Lung (tissue), 12 donors: ENCODE data around the gene OR9Q1. TPM values are rescaled to one million over a fixed set of nuclear protein-coding genes. Genes with fewer than 3 reads are reported as not detected.

Experiments used
- ATAC-seq: fragments of 200-7000 bp; cut with Tn5 transposase; one replicate; pipeline ENCODE4 v1.9.1; 2020; ENCODE audit warnings: moderate number of reproducible peaks; ENCODE audit not compliant: insufficient read depth, low FRiP score
- DNase-seq, 3 donors: peaks; one replicate each; pipeline ENCODE4 v3.0.0-alpha.2; 2013 to 2017
- H3K27ac ChIP-seq, 2 donors: one replicate each; pipeline ENCODE4 v1.5.1; 2013; ENCODE audit warnings: mild to moderate bottlenecking in 2 of 2, moderate library complexity in 2 of 2, control low read depth in 1 of 2, inconsistent platforms in 1 of 2, low read depth in 1 of 2, low read length in 1 of 2
- H3K27me3 ChIP-seq, 3 donors: one replicate each; pipeline ENCODE4 v1.5.1; 2013; ENCODE audit warnings: low read length in 2 of 3; ENCODE audit not compliant: control insufficient read depth in 3 of 3, insufficient read depth in 3 of 3
- H3K36me3 ChIP-seq, 4 donors: one replicate each; pipeline ENCODE4 v1.5.1; 2013; ENCODE audit warnings: low read length in 4 of 4, mild to moderate bottlenecking in 1 of 4, moderate library complexity in 1 of 4; ENCODE audit not compliant: control insufficient read depth in 4 of 4, insufficient read depth in 4 of 4
- H3K4me1 ChIP-seq, 5 donors: one replicate each; pipeline ENCODE4 v1.5.1; 2013; ENCODE audit warnings: low read length in 5 of 5, mild to moderate bottlenecking in 2 of 5, moderate library complexity in 1 of 5; ENCODE audit not compliant: control insufficient read depth in 5 of 5, insufficient read depth in 5 of 5
- H3K4me3 ChIP-seq: one replicate; pipeline ENCODE4 v1.5.1; 2013; ENCODE audit warnings: mild to moderate bottlenecking, control low read depth, moderate library complexity
- H3K9ac ChIP-seq, 2 donors: one replicate each; pipeline ENCODE4 v1.5.1; 2013; ENCODE audit warnings: low read length in 2 of 2, control low read depth in 1 of 2; ENCODE audit not compliant: insufficient read depth in 1 of 2
- H3K9me3 ChIP-seq, 4 donors: one replicate each; pipeline ENCODE4 v1.5.1; 2013; ENCODE audit warnings: low read length in 3 of 4, mild to moderate bottlenecking in 1 of 4, moderate library complexity in 1 of 4; ENCODE audit not compliant: control insufficient read depth in 4 of 4, insufficient read depth in 3 of 4
- CTCF ChIP-seq: IDR thresholded peaks from 2 replicates; pipeline ENCODE4 v1.5.1; 2012; ENCODE audit warnings: mild to moderate bottlenecking; ENCODE audit errors: control extremely low read depth, extremely low read depth
- WGBS, 2 donors: extraction: QIAGEN DNeasy Blood & Tissue Kit; methylation state at CpG; one replicate each; pipeline ENCODE4 v1.1.7; 2013; 5-methylcytosine and 5-hydroxymethylcytosine counted together
- polyA plus RNA-seq, 2 donors: library from polyadenylated mRNA; stranded (reverse); fragments of 200-250 nt; gene quantifications; one replicate each; pipeline ENCODE4 v1.2.1, GENCODE V29; 2013
- total RNA-seq, 2 donors: library from RNA; depleted of rRNA in 1 of 2; stranded (reverse); fragments of >200 nt in 1 of 2; gene quantifications; one replicate each; pipeline ENCODE4 v1.2.1, GENCODE V29; 2014 to 2021
- donor health status: control.
- donor health status: control.
- donor health status: Bipolar disorder and iron deficiency.
- donor health status: healthy.
- donor health status: DM: yes; HTN: yes; CAD: no.

The OR9Q1 gene
- total and polyA plus RNA-seq, 4 donors = 0.14 TPM; not detected in 3

GRCh38 chr11:58061813-58062212 is 38.1 kb downstream of the OR9Q1 start:
- Histone ChIP-seq H3K9me3 (no peaks in the 10 kb centered on the region), H3K27ac (no peak overlapping the region), H3K4me1 (peaks cover 0 to 10% (median 6%) of the 10 kb centered on the region in 5 donors), H3K9ac (no peak overlapping the region), H3K27me3 (no peaks in the 10 kb centered on the region), H3K36me3 (no peaks in the 10 kb centered on the region), H3K4me3 (no peak overlapping the region)
- ATAC-seq (no peak), DNase-seq (no peak)
- no peak for TF ChIP-seq CTCF
- 61 to 65% methylated on average over 6 of the region's 6 CpGs for WGBS, 2 donors

- H3K36me3 ChIP-seq = no peaks in the 10 kb centered on the region
- ATAC-seq = no peak
- H3K9me3 ChIP-seq = peaks cover 0 to 2% (median 0%) of the 10 kb centered on the region in 4 donors
- no peak overlapping the region for H3K27ac ChIP-seq
- H3K9ac ChIP-seq = no peak overlapping the region
- TF ChIP-seq CTCF = no peak
- no peaks in the 10 kb centered on the region for H3K27me3 ChIP-seq
- WGBS, 2 donors = 70 to 82% methylated on average over 5 of the region's 5 CpGs
- H3K4me1 ChIP-seq = peaks cover 0 to 5% (median 0%) of the 10 kb centered on the region in 5 donors
- DNase-seq = no peak
- no peak overlapping the region for H3K4me3 ChIP-seq
These were observed 44.0 kb downstream of the OR9Q1 start for GRCh38 chr11:58067685-58068084.

GRCh38 chr11:58068655-58069054 is 45.0 kb downstream of the OR9Q1 start:
- 82 to 90% methylated on average over 6 of the region's 6 CpGs for WGBS, 2 donors
- Histone ChIP-seq H3K36me3 (no peaks in the 10 kb centered on the region), H3K9ac (no peak overlapping the region), H3K27ac (no peak overlapping the region), H3K4me1 (peaks cover 0 to 5% (median 0%) of the 10 kb centered on the region in 5 donors), H3K9me3 (peaks cover 0 to 2% (median 0%) of the 10 kb centered on the region in 4 donors), H3K4me3 (no peak overlapping the region), H3K27me3 (no peaks in the 10 kb centered on the region)
- no peak for TF ChIP-seq CTCF
- DNase-seq (no peak), ATAC-seq (no peak)

GRCh38 chr11:58070585-58070984 is 46.9 kb downstream of the OR9Q1 start:
- Histone ChIP-seq H3K36me3 (no peaks in the 10 kb centered on the region), H3K9me3 (peaks cover 0 to 2% (median 0%) of the 10 kb centered on the region in 4 donors), H3K4me3 (no peak overlapping the region), H3K4me1 (peaks cover 0 to 3% (median 0%) of the 10 kb centered on the region in 5 donors), H3K9ac (no peak overlapping the region), H3K27me3 (no peaks in the 10 kb centered on the region), H3K27ac (no peak overlapping the region)
- DNase-seq (no peak), ATAC-seq (no peak)
- WGBS, 2 donors = 83 to 85% methylated on average over 1 of the region's 1 CpG
- TF ChIP-seq CTCF = no peak
